ENCODE measurements around the gene UBE2D1. TPM values are rescaled to one million over a fixed set of nuclear protein-coding genes. Genes with fewer than 3 reads are reported as not detected.

The UBE2D1 gene
- total and polyA plus RNA-seq, 8 donors = 20.6 to 34.8 (median 33.0) TPM

DNA sequence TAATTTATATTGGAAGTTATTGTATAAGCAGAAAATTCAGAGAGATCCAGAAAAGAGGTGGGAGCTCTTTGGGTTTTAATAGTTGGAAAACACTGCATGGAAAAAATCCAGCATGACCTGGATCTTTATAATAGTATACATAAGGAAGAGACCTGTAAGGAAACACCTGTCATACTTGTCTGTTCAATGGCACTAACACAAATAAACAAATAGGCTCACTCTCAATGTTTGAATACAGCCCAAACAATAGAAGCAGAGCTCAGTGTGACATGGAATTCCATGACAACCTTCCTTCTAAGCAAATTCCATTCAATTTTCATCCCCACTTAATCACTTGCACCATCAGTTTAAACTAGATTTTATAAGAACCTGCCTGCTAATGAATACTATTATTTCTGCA lies 34.1 kb upstream of the UBE2D1 start:
- no peaks in the 10 kb centered on the region for H3K27me3 ChIP-seq
- DNase-seq (no peak), ATAC-seq (no peak)
- intact Hi-C loops (cut with DNase I) = no loop called here
- no peaks in the 10 kb centered on the region for H3K36me3 ChIP-seq
- no peaks in the 10 kb centered on the region for H3K9me3 ChIP-seq
- TF ChIP-seq, protein P1, sequence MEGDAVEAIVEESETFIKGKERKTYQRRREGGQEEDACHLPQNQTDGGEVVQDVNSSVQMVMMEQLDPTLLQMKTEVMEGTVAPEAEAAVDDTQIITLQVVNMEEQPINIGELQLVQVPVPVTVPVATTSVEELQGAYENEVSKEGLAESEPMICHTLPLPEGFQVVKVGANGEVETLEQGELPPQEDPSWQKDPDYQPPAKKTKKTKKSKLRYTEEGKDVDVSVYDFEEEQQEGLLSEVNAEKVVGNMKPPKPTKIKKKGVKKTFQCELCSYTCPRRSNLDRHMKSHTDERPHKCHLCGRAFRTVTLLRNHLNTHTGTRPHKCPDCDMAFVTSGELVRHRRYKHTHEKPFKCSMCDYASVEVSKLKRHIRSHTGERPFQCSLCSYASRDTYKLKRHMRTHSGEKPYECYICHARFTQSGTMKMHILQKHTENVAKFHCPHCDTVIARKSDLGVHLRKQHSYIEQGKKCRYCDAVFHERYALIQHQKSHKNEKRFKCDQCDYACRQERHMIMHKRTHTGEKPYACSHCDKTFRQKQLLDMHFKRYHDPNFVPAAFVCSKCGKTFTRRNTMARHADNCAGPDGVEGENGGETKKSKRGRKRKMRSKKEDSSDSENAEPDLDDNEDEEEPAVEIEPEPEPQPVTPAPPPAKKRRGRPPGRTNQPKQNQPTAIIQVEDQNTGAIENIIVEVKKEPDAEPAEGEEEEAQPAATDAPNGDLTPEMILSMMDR (IDR thresholded peaks at IDR 0.05) = no peak
- H3K27ac ChIP-seq = no peak overlapping the region
- H3K4me1 ChIP-seq = no peaks in the 10 kb centered on the region
- no peak overlapping the region for H3K4me3 ChIP-seq

DNA sequence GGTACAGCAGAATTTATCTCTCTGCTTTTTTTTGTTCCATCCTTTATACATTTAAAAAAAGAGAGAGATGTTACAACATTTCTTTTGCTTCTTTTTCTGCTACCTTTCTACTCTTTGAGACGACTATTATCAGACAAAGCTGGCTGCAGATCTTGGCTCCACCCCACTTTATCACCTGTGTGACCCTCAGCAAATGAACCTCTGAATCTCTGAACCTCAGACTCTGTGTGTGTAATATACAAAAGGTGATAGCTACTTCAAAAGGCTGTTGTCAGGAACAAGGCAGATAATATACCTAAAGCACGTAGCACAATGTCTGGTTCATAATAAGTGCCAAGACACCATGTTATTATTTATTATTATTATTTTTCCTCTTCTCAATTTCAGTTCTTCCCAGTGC lies 32.6 kb upstream of the UBE2D1 start:
- H3K4me3 ChIP-seq = no peak overlapping the region
- H3K9me3 ChIP-seq = no peaks in the 10 kb centered on the region
- peaks cover 0 to 3% of the 10 kb centered on the region in 2 donors for H3K27me3 ChIP-seq
- H3K4me1 ChIP-seq = no peaks in the 10 kb centered on the region
- TF ChIP-seq, protein P1 (IDR thresholded peaks at IDR 0.05) = no peak
- H3K27ac ChIP-seq = no peak overlapping the region
- no peaks in the 10 kb centered on the region for H3K36me3 ChIP-seq
- DNase-seq (no peak), ATAC-seq (no peak)
- intact Hi-C loops (cut with DNase I) = no loop called here

DNA sequence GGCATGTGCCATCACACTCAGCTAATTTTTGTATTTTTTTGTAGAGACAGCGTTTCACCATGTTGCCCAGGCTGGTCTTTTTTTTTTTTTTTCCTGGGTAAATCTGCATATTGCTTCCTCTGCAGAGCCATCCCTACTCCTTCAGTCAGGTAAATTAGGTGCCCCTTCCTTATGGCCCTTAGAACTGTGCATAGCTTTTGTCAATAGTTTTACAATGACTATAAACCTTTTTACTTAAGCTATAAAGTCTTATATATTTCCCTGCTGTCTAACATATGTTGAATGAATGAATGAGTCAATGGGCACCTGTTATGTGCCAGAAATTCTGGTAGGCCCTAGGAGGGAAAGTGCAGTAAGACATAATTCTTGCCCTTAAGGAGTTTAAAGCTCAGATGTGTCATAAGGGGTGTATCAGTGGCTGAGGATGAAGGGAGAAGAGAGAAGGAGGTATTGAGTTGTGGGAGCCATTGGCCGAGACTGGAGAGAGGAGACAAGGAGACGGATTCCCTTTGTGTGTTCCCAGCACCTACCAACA lies 30.6 kb upstream of the UBE2D1 start:
- intact Hi-C loops (cut with DNase I) = no loop called here
- H3K9me3 ChIP-seq = no peaks in the 10 kb centered on the region
- H3K27me3 ChIP-seq = peaks cover 0 to 3% of the 10 kb centered on the region in 2 donors
- H3K4me1 ChIP-seq = no peaks in the 10 kb centered on the region
- no peak for DNase-seq
- ATAC-seq = no peak
- TF ChIP-seq, protein P1 (IDR thresholded peaks at IDR 0.05) = no peak
- no peak overlapping the region for H3K27ac ChIP-seq
- H3K36me3 ChIP-seq = no peaks in the 10 kb centered on the region
- H3K4me3 ChIP-seq = no peak overlapping the region

DNA sequence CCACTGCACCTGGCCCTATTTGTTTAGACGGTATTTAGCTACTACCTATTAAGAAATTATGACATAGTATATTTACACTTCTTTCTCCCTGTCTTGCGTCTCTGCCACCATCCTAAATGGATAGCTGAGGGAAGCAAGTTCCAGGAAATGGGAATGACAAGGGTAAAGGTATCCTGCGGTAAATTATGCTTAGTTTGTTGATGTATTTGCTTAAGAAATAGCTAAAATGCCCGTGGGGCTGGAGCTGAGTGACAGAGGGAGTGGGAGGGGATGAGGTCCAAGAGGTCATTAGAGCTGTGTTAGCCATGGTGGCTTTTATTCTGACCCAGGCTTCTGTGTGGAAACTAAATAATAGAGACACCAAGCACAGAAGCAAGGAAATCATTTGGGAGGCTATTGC lies 29.0 kb upstream of the UBE2D1 start:
- H3K36me3 ChIP-seq = no peaks in the 10 kb centered on the region
- H3K4me1 ChIP-seq = no peaks in the 10 kb centered on the region
- TF ChIP-seq, protein P1 (IDR thresholded peaks at IDR 0.05) = no peak
- H3K27ac ChIP-seq = no peak overlapping the region
- intact Hi-C loops (cut with DNase I) = no loop called here
- H3K9me3 ChIP-seq = no peaks in the 10 kb centered on the region
- no peak for ATAC-seq
- H3K4me3 ChIP-seq = no peak overlapping the region
- DNase-seq = no peak
- peaks cover 0 to 3% of the 10 kb centered on the region in 2 donors for H3K27me3 ChIP-seq

DNA sequence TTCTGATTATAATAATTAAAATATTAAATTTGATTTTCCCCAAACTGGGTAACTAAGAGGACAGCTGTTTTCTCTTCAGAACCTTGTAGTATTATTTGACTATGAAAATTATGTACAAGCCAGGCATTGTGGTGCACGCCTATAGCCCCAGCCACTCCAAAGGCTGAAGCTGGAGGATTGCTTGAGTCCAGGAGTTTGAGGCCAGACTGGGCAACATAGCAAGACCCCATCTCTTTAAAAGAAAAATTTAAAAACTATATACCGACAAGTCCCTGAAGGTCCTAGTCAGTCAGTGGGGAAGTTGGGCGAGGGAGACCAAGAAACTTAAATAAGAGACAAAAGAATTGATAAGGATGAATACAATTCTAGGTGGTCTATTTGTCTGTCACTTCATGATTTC lies 27.1 kb upstream of the UBE2D1 start:
- Histone ChIP-seq H3K27me3 (peaks cover 0 to 3% of the 10 kb centered on the region in 2 donors), H3K4me1 (no peaks in the 10 kb centered on the region), H3K9me3 (no peaks in the 10 kb centered on the region), H3K4me3 (no peak overlapping the region), H3K36me3 (no peaks in the 10 kb centered on the region), H3K27ac (no peak overlapping the region)
- no peak for ATAC-seq
- TF ChIP-seq, protein P1 (IDR thresholded peaks at IDR 0.05) = no peak
- no peak for DNase-seq
- intact Hi-C loops (cut with DNase I) = no loop called here
